WTC11 (cell line): ENCODE results near the gene COL2A1. TPM values are rescaled to one million over a fixed set of nuclear protein-coding genes. Genes with fewer than 3 reads are reported as not detected.

Source experiments
- ATAC-seq: fragments of 200-7000 bp; cut with Tn5 transposase; 2 replicates; pipeline ENCODE4 v1.10.0; 2021; ENCODE audit warnings: mild to moderate bottlenecking, moderate library complexity
- CTCF ChIA-PET: fragments of 300-600 bp; sonication (Branson Sonifier 250); formaldehyde crosslinking; loops from one replicate; lab custom pipeline; 2021; ENCODE audit warnings: antibody characterized with exemption; lab: Charles Lee
- POLR2A ChIA-PET: fragments of 350-600 bp; sonication (Branson Sonifier 250); formaldehyde crosslinking; loops from one replicate; lab custom pipeline; 2021; ENCODE audit warnings: antibody characterized with exemption; lab: Charles Lee
- DNase-seq: peaks from one replicate; pipeline ENCODE4 v3.0.0; 2021; ENCODE audit warnings: low spot score
- H3K27ac Mint-ChIP-seq: 2 replicates; pipeline ENCODE4 v1.8.0; 2021; ENCODE audit warnings: mixed read lengths
- H3K27me3 Mint-ChIP-seq: 2 replicates; pipeline ENCODE4 v1.8.0; 2021; ENCODE audit warnings: low read depth, mild to moderate bottlenecking, moderate library complexity, mixed read lengths
- H3K36me3 Mint-ChIP-seq: 2 replicates; pipeline ENCODE4 v1.8.0; 2021; ENCODE audit warnings: mixed read lengths
- H3K4me1 Mint-ChIP-seq: 2 replicates; pipeline ENCODE4 v1.8.0; 2022; ENCODE audit warnings: mixed read lengths
- H3K4me3 Mint-ChIP-seq: 2 replicates; pipeline ENCODE4 v1.8.0; 2021; ENCODE audit warnings: mild to moderate bottlenecking, moderate library complexity, mixed read lengths
- H3K9me3 Mint-ChIP-seq: 2 replicates; pipeline ENCODE4 v1.8.0; 2021; ENCODE audit warnings: mixed read lengths
- ATF1 ChIP-seq: sonication (generic); formaldehyde crosslinking; IDR thresholded peaks from 2 replicates; pipeline ENCODE4 v1.8.1; 2023; ENCODE audit warnings: mild to moderate bottlenecking, moderate library complexity, missing genetic modification reagents
- CBFB ChIP-seq: sonication (generic); formaldehyde crosslinking; IDR thresholded peaks from 2 replicates; pipeline ENCODE4 v1.8.1; 2022; ENCODE audit warnings: mild to moderate bottlenecking, low read depth, missing genetic modification reagents
- CREM ChIP-seq: sonication (generic); formaldehyde crosslinking; IDR thresholded peaks from 2 replicates; pipeline ENCODE4 v1.8.1; 2022; ENCODE audit warnings: mild to moderate bottlenecking, missing genetic modification reagents, moderate library complexity
- ESRRA ChIP-seq: sonication (generic); formaldehyde crosslinking; IDR thresholded peaks from 2 replicates; pipeline ENCODE4 v1.8.1; 2022; ENCODE audit warnings: mild to moderate bottlenecking, missing genetic modification reagents, borderline replicate concordance
- ETV6 ChIP-seq: sonication (generic); formaldehyde crosslinking; IDR thresholded peaks from 2 replicates; pipeline ENCODE4 v1.8.1; 2022; ENCODE audit warnings: mild to moderate bottlenecking, missing genetic modification reagents
- GABPB1 ChIP-seq: sonication (generic); formaldehyde crosslinking; IDR thresholded peaks from 2 replicates; pipeline ENCODE4 v1.8.1; 2023; ENCODE audit warnings: mild to moderate bottlenecking, missing genetic modification reagents
- GRHL2 ChIP-seq: fragments of 250-450 bp; sonication (Bioruptor Pico); IDR thresholded peaks from 2 replicates; pipeline ENCODE4 v1.8.0; 2022; ENCODE audit warnings: mild to moderate bottlenecking, moderate library complexity; ENCODE audit not compliant: insufficient replicate concordance, severe bottlenecking
- GTF2I ChIP-seq: fragments of 250-450 bp; sonication (Bioruptor Pico); conservative IDR thresholded peaks from 2 replicates; pipeline ENCODE4 v1.4.0; 2021; ENCODE audit warnings: mild to moderate bottlenecking
- HMGA2 ChIP-seq: fragments of 250-450 bp; sonication (Bioruptor Pico); IDR thresholded peaks from 2 replicates; pipeline ENCODE4 v1.4.0; 2021; ENCODE audit warnings: mild to moderate bottlenecking, moderate library complexity
- NFE2L1 ChIP-seq: sonication (generic); formaldehyde crosslinking; IDR thresholded peaks from 2 replicates; pipeline ENCODE4 v1.8.1; 2023; ENCODE audit warnings: missing genetic modification reagents
- ZNF219 ChIP-seq: sonication (generic); formaldehyde crosslinking; IDR thresholded peaks from 2 replicates; pipeline ENCODE4 v1.8.0; 2023; ENCODE audit warnings: missing genetic modification reagents, mild to moderate bottlenecking, borderline replicate concordance
- ZNF232 ChIP-seq: sonication (generic); formaldehyde crosslinking; IDR thresholded peaks from 2 replicates; pipeline ENCODE4 v1.8.0; 2022; ENCODE audit warnings: mild to moderate bottlenecking, missing genetic modification reagents
- total RNA-seq: library from RNA; stranded (reverse); gene quantifications from 3 replicates; pipeline ENCODE4 v1.2.3, GENCODE V29; 2021
- TF ChIP-seq, protein P1 (sequence below): sonication (generic); formaldehyde crosslinking; IDR thresholded peaks from 2 replicates; pipeline ENCODE4 v1.8.0; 2022; ENCODE audit warnings: missing genetic modification reagents
- TF ChIP-seq, protein P2 (sequence below): sonication (generic); formaldehyde crosslinking; IDR thresholded peaks from 2 replicates; pipeline ENCODE4 v1.8.1; 2023; ENCODE audit warnings: mild to moderate bottlenecking, missing genetic modification reagents, borderline replicate concordance
- TF ChIP-seq, protein P3 (sequence below): sonication (generic); formaldehyde crosslinking; conservative IDR thresholded peaks from 2 replicates; pipeline ENCODE4 v1.8.1; 2023; ENCODE audit warnings: mild to moderate bottlenecking, low read depth, missing genetic modification reagents, moderate library complexity
- TF ChIP-seq, protein P4 (sequence below): sonication (generic); formaldehyde crosslinking; IDR thresholded peaks from 2 replicates; pipeline ENCODE4 v1.8.1; 2023; ENCODE audit warnings: mild to moderate bottlenecking, missing genetic modification reagents
- TF ChIP-seq, protein P5 (sequence below): sonication (generic); formaldehyde crosslinking; IDR thresholded peaks from 2 replicates; pipeline ENCODE4 v1.8.1; 2022; ENCODE audit warnings: low read depth, mild to moderate bottlenecking, moderate library complexity, missing genetic modification reagents, borderline replicate concordance

The COL2A1 gene
- total RNA-seq, 1 experiment from 2014 or later = 20.9 TPM

DNA sequence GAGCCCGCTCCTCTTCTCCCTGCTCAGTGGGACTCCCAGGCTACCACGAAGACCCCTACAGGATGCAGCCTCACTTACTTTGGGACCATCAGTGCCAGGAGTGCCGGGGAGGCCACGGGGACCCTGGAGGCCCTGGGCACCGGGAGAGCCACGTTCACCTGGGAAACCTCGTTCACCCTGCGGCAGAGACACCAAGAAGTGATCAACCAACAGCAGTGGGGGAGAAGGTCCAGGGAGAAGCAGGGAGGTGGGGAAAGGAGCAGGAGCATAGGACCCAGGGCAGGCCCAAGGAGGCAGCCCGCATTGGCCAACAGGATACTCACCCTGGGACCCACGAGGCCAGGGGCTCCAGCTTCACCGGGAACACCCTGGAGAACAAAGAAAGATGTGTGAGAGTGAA lies 21.5 kb downstream of the COL2A1 start:
- no peak overlapping the region for H3K27ac Mint-ChIP-seq
- peaks cover 3% of the 10 kb centered on the region; the same call in 1 of the 2 replicates for H3K27me3 Mint-ChIP-seq
- TF ChIP-seq GABPB1 (CRISPR knock-in tag) = no peak
- TF ChIP-seq, protein P1, sequence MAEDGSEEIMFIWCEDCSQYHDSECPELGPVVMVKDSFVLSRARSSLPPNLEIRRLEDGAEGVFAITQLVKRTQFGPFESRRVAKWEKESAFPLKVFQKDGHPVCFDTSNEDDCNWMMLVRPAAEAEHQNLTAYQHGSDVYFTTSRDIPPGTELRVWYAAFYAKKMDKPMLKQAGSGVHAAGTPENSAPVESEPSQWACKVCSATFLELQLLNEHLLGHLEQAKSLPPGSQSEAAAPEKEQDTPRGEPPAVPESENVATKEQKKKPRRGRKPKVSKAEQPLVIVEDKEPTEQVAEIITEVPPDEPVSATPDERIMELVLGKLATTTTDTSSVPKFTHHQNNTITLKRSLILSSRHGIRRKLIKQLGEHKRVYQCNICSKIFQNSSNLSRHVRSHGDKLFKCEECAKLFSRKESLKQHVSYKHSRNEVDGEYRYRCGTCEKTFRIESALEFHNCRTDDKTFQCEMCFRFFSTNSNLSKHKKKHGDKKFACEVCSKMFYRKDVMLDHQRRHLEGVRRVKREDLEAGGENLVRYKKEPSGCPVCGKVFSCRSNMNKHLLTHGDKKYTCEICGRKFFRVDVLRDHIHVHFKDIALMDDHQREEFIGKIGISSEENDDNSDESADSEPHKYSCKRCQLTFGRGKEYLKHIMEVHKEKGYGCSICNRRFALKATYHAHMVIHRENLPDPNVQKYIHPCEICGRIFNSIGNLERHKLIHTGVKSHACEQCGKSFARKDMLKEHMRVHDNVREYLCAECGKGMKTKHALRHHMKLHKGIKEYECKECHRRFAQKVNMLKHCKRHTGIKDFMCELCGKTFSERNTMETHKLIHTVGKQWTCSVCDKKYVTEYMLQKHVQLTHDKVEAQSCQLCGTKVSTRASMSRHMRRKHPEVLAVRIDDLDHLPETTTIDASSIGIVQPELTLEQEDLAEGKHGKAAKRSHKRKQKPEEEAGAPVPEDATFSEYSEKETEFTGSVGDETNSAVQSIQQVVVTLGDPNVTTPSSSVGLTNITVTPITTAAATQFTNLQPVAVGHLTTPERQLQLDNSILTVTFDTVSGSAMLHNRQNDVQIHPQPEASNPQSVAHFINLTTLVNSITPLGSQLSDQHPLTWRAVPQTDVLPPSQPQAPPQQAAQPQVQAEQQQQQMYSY (CRISPR knock-in tag) = no peak
- no peak for TF ChIP-seq GRHL2
- TF ChIP-seq ZNF232 (CRISPR knock-in tag) = no peak
- TF ChIP-seq, protein P2, sequence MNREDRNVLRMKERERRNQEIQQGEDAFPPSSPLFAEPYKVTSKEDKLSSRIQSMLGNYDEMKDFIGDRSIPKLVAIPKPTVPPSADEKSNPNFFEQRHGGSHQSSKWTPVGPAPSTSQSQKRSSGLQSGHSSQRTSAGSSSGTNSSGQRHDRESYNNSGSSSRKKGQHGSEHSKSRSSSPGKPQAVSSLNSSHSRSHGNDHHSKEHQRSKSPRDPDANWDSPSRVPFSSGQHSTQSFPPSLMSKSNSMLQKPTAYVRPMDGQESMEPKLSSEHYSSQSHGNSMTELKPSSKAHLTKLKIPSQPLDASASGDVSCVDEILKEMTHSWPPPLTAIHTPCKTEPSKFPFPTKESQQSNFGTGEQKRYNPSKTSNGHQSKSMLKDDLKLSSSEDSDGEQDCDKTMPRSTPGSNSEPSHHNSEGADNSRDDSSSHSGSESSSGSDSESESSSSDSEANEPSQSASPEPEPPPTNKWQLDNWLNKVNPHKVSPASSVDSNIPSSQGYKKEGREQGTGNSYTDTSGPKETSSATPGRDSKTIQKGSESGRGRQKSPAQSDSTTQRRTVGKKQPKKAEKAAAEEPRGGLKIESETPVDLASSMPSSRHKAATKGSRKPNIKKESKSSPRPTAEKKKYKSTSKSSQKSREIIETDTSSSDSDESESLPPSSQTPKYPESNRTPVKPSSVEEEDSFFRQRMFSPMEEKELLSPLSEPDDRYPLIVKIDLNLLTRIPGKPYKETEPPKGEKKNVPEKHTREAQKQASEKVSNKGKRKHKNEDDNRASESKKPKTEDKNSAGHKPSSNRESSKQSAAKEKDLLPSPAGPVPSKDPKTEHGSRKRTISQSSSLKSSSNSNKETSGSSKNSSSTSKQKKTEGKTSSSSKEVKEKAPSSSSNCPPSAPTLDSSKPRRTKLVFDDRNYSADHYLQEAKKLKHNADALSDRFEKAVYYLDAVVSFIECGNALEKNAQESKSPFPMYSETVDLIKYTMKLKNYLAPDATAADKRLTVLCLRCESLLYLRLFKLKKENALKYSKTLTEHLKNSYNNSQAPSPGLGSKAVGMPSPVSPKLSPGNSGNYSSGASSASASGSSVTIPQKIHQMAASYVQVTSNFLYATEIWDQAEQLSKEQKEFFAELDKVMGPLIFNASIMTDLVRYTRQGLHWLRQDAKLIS = no peak
- no peak for TF ChIP-seq ZNF219 (CRISPR knock-in tag)
- TF ChIP-seq, protein P3, sequence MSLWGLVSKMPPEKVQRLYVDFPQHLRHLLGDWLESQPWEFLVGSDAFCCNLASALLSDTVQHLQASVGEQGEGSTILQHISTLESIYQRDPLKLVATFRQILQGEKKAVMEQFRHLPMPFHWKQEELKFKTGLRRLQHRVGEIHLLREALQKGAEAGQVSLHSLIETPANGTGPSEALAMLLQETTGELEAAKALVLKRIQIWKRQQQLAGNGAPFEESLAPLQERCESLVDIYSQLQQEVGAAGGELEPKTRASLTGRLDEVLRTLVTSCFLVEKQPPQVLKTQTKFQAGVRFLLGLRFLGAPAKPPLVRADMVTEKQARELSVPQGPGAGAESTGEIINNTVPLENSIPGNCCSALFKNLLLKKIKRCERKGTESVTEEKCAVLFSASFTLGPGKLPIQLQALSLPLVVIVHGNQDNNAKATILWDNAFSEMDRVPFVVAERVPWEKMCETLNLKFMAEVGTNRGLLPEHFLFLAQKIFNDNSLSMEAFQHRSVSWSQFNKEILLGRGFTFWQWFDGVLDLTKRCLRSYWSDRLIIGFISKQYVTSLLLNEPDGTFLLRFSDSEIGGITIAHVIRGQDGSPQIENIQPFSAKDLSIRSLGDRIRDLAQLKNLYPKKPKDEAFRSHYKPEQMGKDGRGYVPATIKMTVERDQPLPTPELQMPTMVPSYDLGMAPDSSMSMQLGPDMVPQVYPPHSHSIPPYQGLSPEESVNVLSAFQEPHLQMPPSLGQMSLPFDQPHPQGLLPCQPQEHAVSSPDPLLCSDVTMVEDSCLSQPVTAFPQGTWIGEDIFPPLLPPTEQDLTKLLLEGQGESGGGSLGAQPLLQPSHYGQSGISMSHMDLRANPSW = no peak
- no peaks in the 10 kb centered on the region for H3K4me1 Mint-ChIP-seq
- no peaks in the 10 kb centered on the region for H3K36me3 Mint-ChIP-seq
- no peak for ATAC-seq
- ChIA-PET CTCF (interaction anchor here (1.4 kb wide), 1 partner anchor 41 kb away, joined by 3 read pairs; no protein-coding TSS in a partner anchor), POLR2A (no interaction called here)
- no peak for DNase-seq
- no peaks in the 10 kb centered on the region for H3K9me3 Mint-ChIP-seq
- no peak overlapping the region for H3K4me3 Mint-ChIP-seq

DNA sequence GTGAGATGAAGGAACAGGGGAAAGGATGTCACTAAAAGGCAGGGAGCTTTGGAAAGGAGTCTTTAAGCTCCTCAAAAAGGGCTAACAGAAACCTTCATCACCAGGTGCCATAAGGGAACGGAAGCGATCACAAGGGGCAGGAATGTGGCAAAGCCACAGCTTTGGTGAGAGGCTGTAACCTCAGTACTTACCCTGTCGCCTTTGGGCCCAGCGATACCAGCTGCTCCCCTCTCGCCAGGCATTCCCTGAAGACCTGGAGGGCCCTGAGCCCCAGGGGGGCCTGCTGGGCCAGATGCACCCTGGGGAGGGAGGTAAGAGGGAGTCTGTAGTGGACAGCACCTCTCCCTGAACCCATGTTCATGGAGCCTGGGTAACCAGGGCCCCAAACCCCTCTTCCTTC lies 22.0 kb downstream of the COL2A1 start:
- no peak for ATAC-seq
- Mint-ChIP-seq H3K27ac (no peak overlapping the region), H3K4me3 (no peak overlapping the region), H3K27me3 (peaks cover 3% of the 10 kb centered on the region; the same call in 1 of the 2 replicates), H3K9me3 (no peaks in the 10 kb centered on the region), H3K36me3 (no peaks in the 10 kb centered on the region), H3K4me1 (no peaks in the 10 kb centered on the region)
- TF ChIP-seq NFE2L1 (CRISPR knock-in tag) (no peak), ESRRA (CRISPR knock-in tag) (no peak), ATF1 (CRISPR knock-in tag) (no peak), CBFB (CRISPR knock-in tag) (no peak), GTF2I (CRISPR knock-in tag) (no peak), ETV6 (CRISPR knock-in tag) (no peak), HMGA2 (no peak), CREM (CRISPR knock-in tag) (no peak), ZNF232 (CRISPR knock-in tag) (no peak)
- TF ChIP-seq, protein P4, sequence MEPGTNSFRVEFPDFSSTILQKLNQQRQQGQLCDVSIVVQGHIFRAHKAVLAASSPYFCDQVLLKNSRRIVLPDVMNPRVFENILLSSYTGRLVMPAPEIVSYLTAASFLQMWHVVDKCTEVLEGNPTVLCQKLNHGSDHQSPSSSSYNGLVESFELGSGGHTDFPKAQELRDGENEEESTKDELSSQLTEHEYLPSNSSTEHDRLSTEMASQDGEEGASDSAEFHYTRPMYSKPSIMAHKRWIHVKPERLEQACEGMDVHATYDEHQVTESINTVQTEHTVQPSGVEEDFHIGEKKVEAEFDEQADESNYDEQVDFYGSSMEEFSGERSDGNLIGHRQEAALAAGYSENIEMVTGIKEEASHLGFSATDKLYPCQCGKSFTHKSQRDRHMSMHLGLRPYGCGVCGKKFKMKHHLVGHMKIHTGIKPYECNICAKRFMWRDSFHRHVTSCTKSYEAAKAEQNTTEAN (CRISPR knock-in tag) = no peak
- TF ChIP-seq, protein P2 = no peak
- TF ChIP-seq, protein P5, sequence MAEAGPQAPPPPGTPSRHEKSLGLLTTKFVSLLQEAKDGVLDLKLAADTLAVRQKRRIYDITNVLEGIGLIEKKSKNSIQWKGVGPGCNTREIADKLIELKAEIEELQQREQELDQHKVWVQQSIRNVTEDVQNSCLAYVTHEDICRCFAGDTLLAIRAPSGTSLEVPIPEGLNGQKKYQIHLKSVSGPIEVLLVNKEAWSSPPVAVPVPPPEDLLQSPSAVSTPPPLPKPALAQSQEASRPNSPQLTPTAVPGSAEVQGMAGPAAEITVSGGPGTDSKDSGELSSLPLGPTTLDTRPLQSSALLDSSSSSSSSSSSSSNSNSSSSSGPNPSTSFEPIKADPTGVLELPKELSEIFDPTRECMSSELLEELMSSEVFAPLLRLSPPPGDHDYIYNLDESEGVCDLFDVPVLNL = no peak
- POLR2A ChIA-PET = no interaction called here
- DNase-seq = no peak
- CTCF ChIA-PET = interaction anchor here (1.4 kb wide), 1 partner anchor 40 kb away, joined by 3 read pairs; no protein-coding TSS in a partner anchor
